SK-N-MC (cell line): ENCODE results near the gene VPS54.
"Not testable (repeated sequence)": the region's sequence is repeated elsewhere in the genome, so short reads cannot be mapped to it uniquely, and the experiment has no call there.

Experiments used
- DNase-seq: peaks from one replicate; pipeline ENCODE4 v3.0.0-alpha.2; 2011; ENCODE audit warnings: low read depth, low spot score
- H3K27ac ChIP-seq: fragments of 200-600 bp; sonication (generic); 2 replicates; pipeline ENCODE4 v1.5.1; 2016; ENCODE audit warnings: mixed run types
- H3K36me3 ChIP-seq: fragments of 200-600 bp; sonication (generic); 2 replicates; pipeline ENCODE4 v1.6.1; 2017; ENCODE audit warnings: antibody characterized with exemption, low read length, mixed read lengths; ENCODE audit not compliant: insufficient read depth
- H3K4me3 ChIP-seq: fragments of 200-600 bp; sonication (generic); 2 replicates; pipeline ENCODE4 v1.5.1; 2016
- H3K9ac ChIP-seq: fragments of 200-600 bp; sonication (generic); 2 replicates; pipeline ENCODE4 v1.8.0; 2017; ENCODE audit warnings: mixed run types, mixed read lengths; ENCODE audit not compliant: insufficient read length
- H3K9me3 ChIP-seq: fragments of 200-600 bp; sonication (generic); 2 replicates; pipeline ENCODE4 v1.6.1; 2017; ENCODE audit warnings: low read depth, mild to moderate bottlenecking, antibody characterized with exemption, low read length, moderate library complexity, mixed read lengths
- EZH2 ChIP-seq: fragments of 200-600 bp; sonication (generic); IDR thresholded peaks from one replicate; pipeline ENCODE4 v1.6.1; 2017; ENCODE audit warnings: antibody characterized with exemption
- FOXP2 ChIP-seq: optimal IDR thresholded peaks from 2 replicates; pipeline ENCODE3; 2011; ENCODE audit warnings: mild to moderate bottlenecking, moderate library complexity; ENCODE audit not compliant: insufficient read depth; ENCODE audit errors: extremely low read length, control extremely low read depth
- POLR2AphosphoS5 ChIP-seq: IDR thresholded peaks from 2 replicates; pipeline ENCODE4 v1.6.1; 2012; ENCODE audit warnings: mild to moderate bottlenecking, low read depth, low read length, borderline replicate concordance

The VPS54 gene

GRCh38 chr2:64000630-64001381 lies 18.4 kb downstream of the VPS54 start:
- no peaks in the 10 kb centered on the region for H3K9me3 ChIP-seq
- no peak overlapping the region for H3K27ac ChIP-seq
- no peak for DNase-seq
- H3K36me3 ChIP-seq: no peaks in the 10 kb centered on the region; the same call in 1 of the 2 replicates
- no peak overlapping the region for H3K4me3 ChIP-seq
- H3K9ac ChIP-seq: no peak overlapping the region
- TF ChIP-seq FOXP2 (no peak), EZH2 (no peak), POLR2AphosphoS5 (no peak)

GRCh38 chr2:63999049-63999448 lies 20.2 kb downstream of the VPS54 start:
- no peaks in the 10 kb centered on the region; the same call in 1 of the 2 replicates for H3K36me3 ChIP-seq
- no peak overlapping the region for H3K9ac ChIP-seq
- DNase-seq: no peak
- H3K9me3 ChIP-seq: no peaks in the 10 kb centered on the region
- H3K27ac ChIP-seq: no peak overlapping the region
- no peak for TF ChIP-seq EZH2
- TF ChIP-seq FOXP2: no peak
- no peak for TF ChIP-seq POLR2AphosphoS5
- H3K4me3 ChIP-seq: no peak overlapping the region

DNA sequence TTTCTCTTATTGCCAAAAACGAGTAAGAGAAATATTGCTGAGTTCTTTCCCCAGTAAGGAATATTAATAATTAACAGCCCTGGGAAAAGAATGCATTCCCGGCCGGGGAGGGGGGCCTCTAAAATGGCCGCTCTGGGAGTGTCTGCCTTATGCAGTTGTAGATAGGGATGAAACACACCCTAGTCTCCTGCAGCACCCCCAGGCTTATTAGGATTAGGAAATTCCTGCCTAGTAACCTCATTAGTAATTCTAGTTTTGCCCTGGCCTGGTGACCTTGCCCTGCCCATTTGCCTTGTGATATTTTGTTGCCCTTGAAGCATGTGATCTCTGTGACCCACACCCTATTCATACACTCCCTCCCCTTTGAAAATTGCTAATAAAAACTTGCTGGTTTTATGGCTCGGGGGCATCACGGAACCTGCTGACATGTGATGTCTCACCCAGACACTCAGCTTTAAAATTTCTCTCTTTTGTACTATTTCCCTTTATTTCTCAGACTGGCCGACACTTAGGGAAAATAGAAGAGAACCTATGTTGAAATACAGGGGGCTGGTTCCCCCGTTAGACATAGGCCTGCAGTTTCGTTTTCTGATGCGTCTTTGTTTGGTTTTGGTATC lies 22.5 kb downstream of the VPS54 start:
- H3K4me3 ChIP-seq, H3K36me3 ChIP-seq, DNase-seq, H3K9ac ChIP-seq, H3K27ac ChIP-seq, H3K9me3 ChIP-seq: not testable (repeated sequence)

DNA sequence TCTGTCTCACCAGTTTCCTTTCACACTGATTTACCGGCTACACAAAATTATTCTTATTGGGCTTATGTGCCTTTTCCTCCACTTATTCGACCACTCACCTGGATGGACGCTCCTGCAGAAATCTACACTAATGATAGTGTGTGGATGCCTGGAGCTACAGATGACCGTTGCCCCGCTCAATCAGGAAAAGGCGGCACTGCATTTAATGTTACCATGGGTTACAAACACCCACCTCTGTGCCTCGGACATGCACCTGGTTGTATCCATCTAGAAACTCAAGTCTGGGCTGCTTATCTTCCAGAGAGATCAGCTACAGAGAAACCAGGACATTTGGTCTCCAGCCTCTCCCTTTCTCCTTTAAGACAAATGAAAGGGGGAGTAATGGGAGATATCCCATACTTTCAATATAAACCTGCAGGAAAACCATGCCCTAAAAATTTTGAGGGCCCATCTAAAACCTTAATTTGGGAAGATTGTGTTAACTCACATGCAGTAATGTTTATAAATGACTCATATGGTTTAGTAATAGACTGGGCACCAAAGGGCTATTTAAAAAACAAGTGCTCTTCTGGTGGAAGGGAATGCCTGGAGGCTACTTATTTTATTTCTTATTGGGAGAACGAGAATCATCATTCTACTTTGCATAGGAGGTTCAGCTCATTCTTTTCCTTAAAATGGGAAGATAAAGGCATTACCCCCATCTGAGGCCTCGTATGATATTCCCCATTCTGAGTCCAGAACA lies 24.7 kb downstream of the VPS54 start:
- H3K27ac ChIP-seq, DNase-seq, H3K9ac ChIP-seq, H3K9me3 ChIP-seq, H3K36me3 ChIP-seq, H3K4me3 ChIP-seq: not testable (repeated sequence)

- no peak overlapping the region for H3K4me3 ChIP-seq
Measured at GRCh38 chr2:63993871-63994270, 25.4 kb downstream of the VPS54 start.

DNA sequence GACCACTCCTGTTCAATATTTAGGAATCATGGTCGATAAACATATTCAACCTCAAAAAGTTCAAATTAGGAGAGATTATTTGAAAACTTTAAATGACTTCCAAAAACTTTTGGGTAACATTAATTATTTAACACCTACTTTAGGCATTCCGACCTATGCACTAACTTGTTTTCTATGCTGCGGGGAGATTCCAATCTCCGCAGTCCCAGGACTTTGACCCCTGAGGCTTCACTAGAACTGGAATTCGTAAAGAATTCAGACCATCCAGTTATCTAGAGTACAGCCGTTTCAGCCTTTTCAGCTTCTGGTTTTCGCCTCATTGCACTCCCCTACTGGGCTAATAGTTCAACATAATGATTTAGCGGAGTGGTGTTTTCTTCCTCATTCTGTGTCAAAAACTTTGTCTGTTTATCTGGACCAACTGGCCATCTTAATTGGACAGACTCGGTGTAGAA lies 26.1 kb downstream of the VPS54 start:
- H3K9me3 ChIP-seq, H3K36me3 ChIP-seq, H3K4me3 ChIP-seq, DNase-seq, H3K9ac ChIP-seq, H3K27ac ChIP-seq: not testable (repeated sequence)

More at GRCh38 chr2:63993871-63994270, 25.4 kb downstream of the VPS54 start:
- no peak overlapping the region for H3K9ac ChIP-seq
- no peaks in the 10 kb centered on the region for H3K9me3 ChIP-seq
- TF ChIP-seq POLR2AphosphoS5 (no peak), EZH2 (no peak), FOXP2 (no peak)
- H3K36me3 ChIP-seq: no peaks in the 10 kb centered on the region
- no peak overlapping the region for H3K27ac ChIP-seq
- no peak for DNase-seq

GRCh38 chr2:63992061-63992685 lies 27.1 kb downstream of the VPS54 start:
- Histone ChIP-seq H3K27ac (no peak overlapping the region), H3K36me3 (no peaks in the 10 kb centered on the region), H3K9me3 (no peaks in the 10 kb centered on the region), H3K9ac (no peak overlapping the region), H3K4me3 (no peak overlapping the region)
- TF ChIP-seq EZH2: no peak
- TF ChIP-seq POLR2AphosphoS5: no peak
- TF ChIP-seq FOXP2: no peak
- no peak for DNase-seq

- not testable (repeated sequence) for H3K4me3 ChIP-seq, H3K9me3 ChIP-seq, DNase-seq, H3K27ac ChIP-seq, H3K36me3 ChIP-seq, H3K9ac ChIP-seq
Measured at GRCh38 chr2:63991173-63991999, 27.8 kb downstream of the VPS54 start.
